Activated CD8-positive, alpha-beta memory T cell treated with anti-CD3 and anti-CD28 coated beads for 48 hours (primary cell): ENCODE results near the gene CLCF1.

ENCODE experiments used
- DNase-seq, 3 experiments: peaks; one replicate each; pipeline ENCODE4 v3.0.0-alpha.2; 2020; ENCODE audit warnings: low read depth in 2 of 3, low spot score in 2 of 3

Gene CLCF1

GRCh38 chr11:67372993-67373647, at the start of gene CLCF1:
CLCF1 (minus strand) TSS chr11:67373598; CDS start chr11:67373539, 59 bp downstream.
- no peak for DNase-seq

DNA sequence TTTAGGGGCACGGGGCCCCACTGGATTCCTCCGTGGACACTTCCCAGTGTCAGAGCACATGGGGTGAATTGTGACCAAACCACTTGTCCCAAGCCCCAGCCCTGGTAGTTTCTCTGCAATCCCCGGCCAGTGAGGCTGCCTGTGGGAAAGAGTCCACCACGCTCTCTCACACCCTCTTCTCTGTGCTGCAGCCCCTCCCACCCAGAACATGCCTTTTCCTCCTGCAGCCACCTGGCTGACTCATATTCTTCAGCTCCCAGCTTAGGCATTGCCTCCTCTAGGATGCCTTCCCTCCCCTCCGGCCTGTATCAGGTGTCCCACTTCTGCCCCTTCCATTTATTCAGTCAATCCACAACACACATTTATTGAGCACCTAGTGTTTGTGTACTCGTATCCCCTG, 49.5 kb upstream of the CLCF1 start:
- DNase-seq = no peak

- DNase-seq = no peak
Measured at GRCh38 chr11:67421430-67422031, 48.1 kb upstream of the CLCF1 start.

- peak; percentile 98 for DNase-seq
Measured at GRCh38 chr11:67420646-67421429, 47.4 kb upstream of the CLCF1 start.

- no peak for DNase-seq
Measured at GRCh38 chr11:67420147-67420645, 46.8 kb upstream of the CLCF1 start.

GRCh38 chr11:67419325-67420049, 46.1 kb upstream of the CLCF1 start:
- no peak for DNase-seq

- no peak for DNase-seq
Measured at GRCh38 chr11:67418476-67419281, 45.3 kb upstream of the CLCF1 start.

GRCh38 chr11:67417425-67417824, 44.0 kb upstream of the CLCF1 start:
- DNase-seq = no peak

GRCh38 chr11:67416416-67417335, 43.3 kb upstream of the CLCF1 start:
- DNase-seq = no peak

DNA sequence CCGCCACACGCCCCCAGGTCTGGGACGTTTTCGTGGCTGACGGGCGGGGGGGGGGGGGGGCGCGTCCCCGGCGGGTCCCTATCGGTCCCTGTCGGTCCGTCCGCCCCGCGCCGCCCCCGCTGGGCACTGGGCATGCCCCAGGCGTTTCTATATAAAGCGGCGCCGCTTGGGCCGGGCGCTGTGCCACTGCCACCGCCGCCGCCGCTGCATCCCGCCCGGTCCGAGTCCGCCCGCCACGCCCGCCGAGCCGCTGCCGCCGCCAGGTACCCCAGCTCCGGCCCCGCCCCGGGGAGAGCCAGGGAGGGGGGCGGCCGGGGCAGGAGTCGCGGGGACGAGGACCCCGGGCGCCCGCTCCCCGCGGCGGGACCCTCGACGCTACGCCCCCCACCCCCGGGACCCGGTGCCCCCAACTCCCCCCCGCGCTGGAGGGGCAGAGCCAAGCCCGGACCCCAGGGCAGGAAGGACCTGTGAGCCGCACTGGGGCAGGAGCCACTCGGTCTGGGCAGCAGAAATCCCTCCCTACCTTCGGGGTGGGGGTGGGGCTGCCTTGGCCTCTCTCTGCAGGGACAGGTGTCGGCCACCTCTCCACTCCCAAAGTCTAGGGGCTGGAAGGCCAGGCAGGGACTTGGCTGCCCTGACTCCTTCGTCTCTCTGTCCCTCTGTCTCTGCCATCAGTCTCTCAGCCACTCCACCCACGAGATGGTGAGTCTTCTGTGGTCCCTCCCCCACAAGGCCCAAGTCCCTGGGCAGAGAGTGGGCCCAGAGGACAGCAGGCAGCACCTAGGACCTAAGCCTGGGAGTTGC, 42.3 kb upstream of the CLCF1 start, which contains the start of gene CARNS1:
CARNS1 (plus strand) TSS at position 178 of the 804 bp plus-strand sequence; CDS start at position 700, 522 bp downstream.
- DNase-seq = no peak

DNA sequence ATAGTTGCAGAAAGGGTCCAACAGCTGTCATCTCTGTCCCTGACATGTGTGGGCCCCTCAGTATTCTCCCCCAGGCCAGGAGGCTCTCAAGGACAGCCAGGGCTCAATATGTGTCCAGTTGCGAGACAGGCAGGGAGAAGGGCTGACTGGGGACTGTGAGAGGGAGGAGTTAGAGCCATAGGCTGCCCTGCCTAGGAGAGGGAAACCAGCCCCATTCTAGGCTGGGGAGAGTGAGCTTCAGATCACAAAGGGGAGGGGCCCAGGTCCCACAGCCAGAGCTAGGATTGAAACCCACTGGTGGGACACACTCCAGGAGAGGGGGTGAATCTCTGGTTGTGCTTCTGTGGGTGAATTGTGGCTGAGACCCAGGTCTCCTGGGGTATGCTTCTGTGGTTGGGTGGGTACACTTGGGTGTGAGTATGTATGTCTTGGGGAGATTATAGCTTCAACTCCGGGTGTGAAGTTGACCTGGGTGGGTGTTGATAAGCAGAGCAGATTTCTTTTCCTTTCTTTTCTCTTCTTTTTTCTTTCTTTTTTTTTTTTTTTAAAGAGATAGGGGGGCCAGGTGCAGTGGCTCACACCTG, 40.0 kb upstream of the CLCF1 start:
- no peak for DNase-seq

GRCh38 chr11:67412495-67413179, 39.2 kb upstream of the CLCF1 start:
- no peak for DNase-seq

- DNase-seq = no peak
Measured at GRCh38 chr11:67411785-67412152, 38.4 kb upstream of the CLCF1 start.

DNA sequence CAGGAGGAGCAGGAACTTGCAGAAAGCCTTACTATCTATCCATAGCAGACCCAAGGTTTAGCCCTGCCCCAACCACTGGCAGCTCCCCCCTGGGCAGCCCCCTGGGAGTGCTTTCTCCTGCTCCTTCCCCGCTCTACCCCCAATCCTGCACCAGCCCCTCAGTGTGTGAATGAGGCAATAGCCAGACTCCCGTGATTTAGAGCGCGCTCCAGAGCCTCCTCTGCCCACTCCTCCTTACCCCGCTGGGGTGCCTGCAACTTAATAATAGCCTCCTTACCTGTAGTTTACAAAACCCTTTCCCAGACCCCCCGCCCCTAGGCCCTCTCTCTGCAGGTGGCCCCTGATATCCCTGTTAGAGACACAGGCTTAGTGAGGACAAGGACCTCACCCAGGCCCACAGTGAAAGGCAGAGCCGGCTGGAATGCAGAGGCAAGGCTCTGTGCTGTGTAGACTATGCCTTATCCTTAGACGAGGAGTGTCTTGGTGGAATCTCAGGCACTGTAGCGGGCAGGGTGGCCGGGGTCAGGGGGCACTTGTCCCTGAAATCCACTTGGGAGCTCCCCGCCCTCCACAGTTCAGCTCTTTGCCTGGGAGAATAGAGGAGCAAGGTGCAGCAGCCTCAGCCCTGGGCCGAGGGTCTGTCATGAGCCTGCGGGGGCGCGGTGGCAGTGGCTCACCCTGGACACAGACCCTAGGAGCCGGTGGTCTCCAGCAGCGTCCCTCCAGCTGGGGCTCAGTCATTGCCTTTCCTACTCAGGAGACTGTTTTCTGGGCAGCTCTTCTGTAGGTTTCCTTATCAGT, 37.8 kb upstream of the CLCF1 start:
- DNase-seq = no peak

- no peak for DNase-seq
Measured at GRCh38 chr11:67410369-67410831, 37.0 kb upstream of the CLCF1 start.

- no peak for DNase-seq
Measured at GRCh38 chr11:67409781-67410368, 36.5 kb upstream of the CLCF1 start.
